WTC11 (cell line): ENCODE results near the gene DLGAP5.

Source experiments
- ATF1 ChIP-seq: sonication (generic); formaldehyde crosslinking; IDR thresholded peaks from 2 replicates; pipeline ENCODE4 v1.8.1; 2023; ENCODE audit warnings: mild to moderate bottlenecking, moderate library complexity, missing genetic modification reagents
- ATF6 ChIP-seq: sonication (generic); formaldehyde crosslinking; IDR thresholded peaks from 2 replicates; pipeline ENCODE4 v1.8.1; 2023; ENCODE audit warnings: mild to moderate bottlenecking, missing genetic modification reagents
- CTCF ChIP-seq: fragments of 200-600 bp; IDR thresholded peaks from 2 replicates; pipeline ENCODE4 v1.8.0; 2022; ENCODE audit warnings: antibody characterized with exemption
- E2F5 ChIP-seq: sonication (generic); formaldehyde crosslinking; IDR thresholded peaks from 2 replicates; pipeline ENCODE4 v1.8.1; 2022; ENCODE audit warnings: mild to moderate bottlenecking, moderate library complexity, missing genetic modification reagents
- FOXP1 ChIP-seq: sonication (generic); formaldehyde crosslinking; IDR thresholded peaks from 2 replicates; pipeline ENCODE4 v1.8.0; 2022; ENCODE audit warnings: missing genetic modification reagents, mild to moderate bottlenecking, moderate library complexity, borderline replicate concordance
- PREB ChIP-seq: sonication (generic); formaldehyde crosslinking; IDR thresholded peaks from 2 replicates; pipeline ENCODE4 v1.8.1; 2022; ENCODE audit warnings: mild to moderate bottlenecking, missing genetic modification reagents, moderate library complexity, borderline replicate concordance
- ZNF121 ChIP-seq: sonication (generic); formaldehyde crosslinking; IDR thresholded peaks from 2 replicates; pipeline ENCODE4 v1.8.0; 2023; ENCODE audit warnings: missing genetic modification reagents
- ZNF138 ChIP-seq: sonication (generic); formaldehyde crosslinking; conservative IDR thresholded peaks from 2 replicates; pipeline ENCODE4 v1.8.1; 2022; ENCODE audit warnings: mild to moderate bottlenecking, moderate library complexity, missing genetic modification reagents

- no peak for TF ChIP-seq CTCF
- no peak for TF ChIP-seq E2F5 (CRISPR knock-in tag)
- no peak for TF ChIP-seq ATF6 (CRISPR knock-in tag)
- no peak for TF ChIP-seq ZNF121
- no peak for TF ChIP-seq ZNF138
- TF ChIP-seq ATF1: no peak
- no peak for TF ChIP-seq PREB (CRISPR knock-in tag)
- TF ChIP-seq FOXP1 (CRISPR knock-in tag): no peak
Observed at GRCh38 chr14:55198749-55199148, 7.4 kb upstream of the DLGAP5 start.
